Progenitor cell of endocrine pancreas (in vitro differentiated cells): ENCODE results near the gene CKS1B. TPM values are rescaled to one million over a fixed set of nuclear protein-coding genes. Genes with fewer than 3 reads are reported as not detected.

Experiments
- DNase-seq: peaks from one replicate; pipeline ENCODE4 v3.0.0; 2021; ENCODE audit warnings: low spot score; ENCODE audit not compliant: unreplicated experiment
- H3K27ac Mint-ChIP-seq: 2 replicates; pipeline ENCODE4 v1.8.0; 2021; ENCODE audit warnings: mild to moderate bottlenecking, moderate library complexity, mixed read lengths
- H3K27me3 Mint-ChIP-seq: 2 replicates; pipeline ENCODE4 v1.8.0; 2021; ENCODE audit warnings: mixed read lengths
- H3K36me3 Mint-ChIP-seq: 2 replicates; pipeline ENCODE4 v1.8.0; 2022; ENCODE audit warnings: mixed read lengths; ENCODE audit not compliant: insufficient read depth
- H3K4me1 Mint-ChIP-seq: 2 replicates; pipeline ENCODE4 v1.8.0; 2021; ENCODE audit warnings: low read depth, mixed read lengths
- H3K4me3 Mint-ChIP-seq: 2 replicates; pipeline ENCODE4 v1.8.0; 2021; ENCODE audit warnings: low read depth, mild to moderate bottlenecking, moderate library complexity, mixed read lengths
- H3K9me3 Mint-ChIP-seq: 2 replicates; pipeline ENCODE4 v1.8.0; 2021; ENCODE audit warnings: low read depth, mixed read lengths
- CTCF ChIP-seq: fragments of 200-600 bp; sonication (generic); IDR thresholded peaks from one replicate; pipeline ENCODE4 v1.5.0; 2021; ENCODE audit warnings: antibody characterized with exemption, mild to moderate bottlenecking; ENCODE audit not compliant: unreplicated experiment
- total RNA-seq: library from RNA; stranded (reverse); gene quantifications from 2 replicates; pipeline ENCODE4 v1.2.1, GENCODE V29; 2021

CKS1B gene
- total RNA-seq, 1 donor from 2014 or later: 78.7 TPM

DNA sequence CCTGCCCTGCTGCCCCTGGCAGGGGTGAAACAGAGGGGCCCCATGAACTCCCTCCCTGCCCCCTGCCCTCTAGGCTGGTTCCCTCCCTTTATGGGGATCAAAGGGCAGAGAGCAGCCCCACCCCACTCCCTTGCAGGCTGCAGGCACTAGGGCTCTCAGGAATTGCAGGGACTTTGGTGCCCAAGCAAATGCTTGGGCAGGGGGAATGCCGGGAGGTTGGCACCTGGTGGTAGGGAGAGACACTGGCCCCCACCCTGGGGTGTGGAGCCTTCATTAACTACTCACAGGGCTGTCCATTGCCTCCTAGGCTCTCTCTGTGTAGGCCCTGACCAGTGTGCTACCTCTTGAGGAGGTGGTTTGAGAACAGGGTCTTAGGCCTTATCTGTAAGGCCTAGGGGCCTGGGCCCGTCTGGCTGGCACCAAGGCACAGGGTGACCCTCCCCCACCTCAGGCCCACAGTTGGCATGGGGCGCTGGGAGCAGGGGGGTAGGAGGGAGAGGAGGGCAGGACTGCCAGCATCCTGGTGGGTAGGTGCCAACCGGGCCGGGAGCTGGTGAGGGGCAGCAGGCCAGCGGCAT lies 32.9 kb downstream of the CKS1B start:
- no peak for TF ChIP-seq CTCF
- peaks cover 13% of the 10 kb centered on the region for H3K4me1 Mint-ChIP-seq

GRCh38 chr1:155008015-155008941 lies 33.8 kb downstream of the CKS1B start:
- Mint-ChIP-seq H3K9me3 (no peaks in the 10 kb centered on the region), H3K4me3 (no peak overlapping the region)
- DNase-seq: no peak

More for the DNA sequence above, 32.9 kb downstream of the CKS1B start:
- no peaks in the 10 kb centered on the region for H3K27me3 Mint-ChIP-seq
- H3K4me3 Mint-ChIP-seq: no peak overlapping the region
- H3K36me3 Mint-ChIP-seq: no peaks in the 10 kb centered on the region
- no peaks in the 10 kb centered on the region for H3K9me3 Mint-ChIP-seq
- H3K27ac Mint-ChIP-seq: no peak overlapping the region
- DNase-seq: no peak

GRCh38 chr1:155009221-155009711 lies 34.8 kb downstream of the CKS1B start:
- Mint-ChIP-seq H3K4me1 (peaks cover 10% of the 10 kb centered on the region), H3K9me3 (no peaks in the 10 kb centered on the region), H3K27me3 (no peaks in the 10 kb centered on the region), H3K4me3 (no peak overlapping the region), H3K27ac (peak overlapping the region; percentile 41), H3K36me3 (no peaks in the 10 kb centered on the region)
- no peak for DNase-seq
- no peak for TF ChIP-seq CTCF

More at GRCh38 chr1:155008015-155008941, 33.8 kb downstream of the CKS1B start:
- Mint-ChIP-seq H3K36me3 (no peaks in the 10 kb centered on the region), H3K27ac (no peak overlapping the region), H3K4me1 (peaks cover 13% of the 10 kb centered on the region), H3K27me3 (no peaks in the 10 kb centered on the region)
- TF ChIP-seq CTCF: no peak

- no peaks in the 10 kb centered on the region for H3K27me3 Mint-ChIP-seq
- DNase-seq: no peak
- H3K4me3 Mint-ChIP-seq: no peak overlapping the region
- H3K36me3 Mint-ChIP-seq: no peaks in the 10 kb centered on the region
- no peaks in the 10 kb centered on the region for H3K9me3 Mint-ChIP-seq
- peaks cover 6% of the 10 kb centered on the region for H3K4me1 Mint-ChIP-seq
- no peak overlapping the region for H3K27ac Mint-ChIP-seq
- TF ChIP-seq CTCF: no peak
Observed at GRCh38 chr1:155009742-155010141, 35.3 kb downstream of the CKS1B start.

DNA sequence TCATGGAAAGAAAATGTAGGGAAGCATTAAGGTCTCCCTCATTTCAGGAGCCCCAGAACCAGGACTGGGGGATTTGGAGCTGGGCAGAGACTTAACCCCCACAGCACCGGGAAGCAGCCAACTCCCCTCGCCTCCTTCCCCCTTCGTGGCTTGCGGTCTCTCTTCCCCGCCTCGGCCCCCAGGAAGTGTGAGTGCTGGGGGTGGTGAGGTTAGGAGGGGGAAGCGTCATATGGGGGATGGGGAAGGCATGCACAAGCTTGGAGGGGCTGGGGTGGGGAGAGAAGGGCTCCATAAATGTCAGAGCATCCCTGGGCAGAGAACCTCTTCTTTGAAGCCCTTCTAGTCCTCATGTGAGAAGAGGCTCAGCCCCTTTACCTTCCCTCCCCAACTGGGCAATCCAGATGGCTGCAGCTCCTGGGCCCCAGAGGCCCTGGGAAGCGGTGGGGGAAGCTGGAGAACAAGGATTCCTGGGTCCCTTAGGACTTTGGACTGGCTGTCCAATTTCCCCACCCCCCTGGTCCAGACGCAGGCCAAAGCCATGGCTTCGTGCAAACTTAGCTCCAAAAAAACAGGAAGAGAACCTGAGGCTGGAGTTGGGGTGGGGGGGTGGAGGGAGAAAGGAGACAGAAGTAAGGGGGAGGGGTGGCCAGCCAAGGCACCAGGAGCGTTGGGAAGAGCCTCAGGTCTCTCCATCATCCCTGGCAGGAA lies 35.9 kb downstream of the CKS1B start:
- Mint-ChIP-seq H3K27me3 (no peaks in the 10 kb centered on the region), H3K4me3 (no peak overlapping the region), H3K36me3 (no peaks in the 10 kb centered on the region), H3K27ac (no peak overlapping the region), H3K4me1 (peaks cover 6% of the 10 kb centered on the region), H3K9me3 (no peaks in the 10 kb centered on the region)
- TF ChIP-seq CTCF: no peak
- no peak for DNase-seq
